GM23338 (cell line): ENCODE results near the gene LMX1B. TPM values are rescaled to one million over a fixed set of nuclear protein-coding genes. Genes with fewer than 3 reads are reported as not detected.

Source experiments
- ATAC-seq: fragments of 200-7000 bp; cut with Tn5 transposase; 3 replicates; pipeline ENCODE4 v1.9.1; 2020
- DNase-seq: peaks from one replicate; pipeline ENCODE4 v3.0.0-alpha.2; 2015; ENCODE audit warnings: low spot score
- H2AFZ ChIP-seq: fragments of 200-600 bp; sonication (generic); 2 replicates; pipeline ENCODE4 v1.8.0; 2016; ENCODE audit warnings: antibody characterized with exemption, mild to moderate bottlenecking, moderate library complexity
- H3F3A ChIP-seq: fragments of 200-600 bp; sonication (generic); replicated peaks from 2 replicates; pipeline ENCODE4 v1.8.0; 2017; ENCODE audit warnings: antibody characterized with exemption, mixed run types, low read depth
- H3K27ac ChIP-seq: fragments of 200-600 bp; sonication (generic); 2 replicates; pipeline ENCODE4 v1.6.1; 2016; ENCODE audit warnings: low read depth
- H3K27me3 ChIP-seq: fragments of 200-600 bp; sonication (generic); 2 replicates; pipeline ENCODE4 v1.8.0; 2016; ENCODE audit warnings: mild to moderate bottlenecking, mixed run types, moderate library complexity; ENCODE audit not compliant: insufficient read depth
- H3K36me3 ChIP-seq: fragments of 200-600 bp; sonication (generic); 2 replicates; pipeline ENCODE4 v1.8.0; 2016; ENCODE audit warnings: mild to moderate bottlenecking; ENCODE audit not compliant: insufficient read depth
- H3K4me1 ChIP-seq: fragments of 200-600 bp; sonication (generic); 2 replicates; pipeline ENCODE4 v1.8.0; 2016; ENCODE audit warnings: mild to moderate bottlenecking, moderate library complexity; ENCODE audit not compliant: insufficient read depth
- H3K4me2 ChIP-seq: fragments of 200-600 bp; sonication (generic); 2 replicates; pipeline ENCODE4 v1.7.1; 2017; ENCODE audit warnings: mixed run types
- H3K4me3 ChIP-seq: fragments of 200-600 bp; sonication (generic); 2 replicates; pipeline ENCODE4 v1.6.1; 2016; ENCODE audit warnings: mixed run types
- H3K79me2 ChIP-seq: fragments of 200-600 bp; sonication (generic); replicated peaks from 2 replicates; pipeline ENCODE4 v1.8.0; 2017; ENCODE audit warnings: mild to moderate bottlenecking; ENCODE audit not compliant: insufficient read depth
- H3K9me2 ChIP-seq: fragments of 200-600 bp; sonication (generic); 2 replicates; pipeline ENCODE4 v1.8.0; 2017; ENCODE audit not compliant: insufficient read depth
- H4K20me1 ChIP-seq: fragments of 200-600 bp; sonication (generic); replicated peaks from 2 replicates; pipeline ENCODE4 v1.8.0; 2017; ENCODE audit warnings: mild to moderate bottlenecking; ENCODE audit not compliant: insufficient read depth
- H3K27ac Mint-ChIP-seq: 2 replicates; pipeline ENCODE4 v1.8.0; 2020; ENCODE audit warnings: inconsistent platforms, mild to moderate bottlenecking, moderate library complexity, mixed read lengths
- H3K27me3 Mint-ChIP-seq: 3 replicates; pipeline ENCODE4 v1.8.0; 2022; ENCODE audit warnings: low read depth, mild to moderate bottlenecking, moderate library complexity, mixed read lengths, inconsistent platforms; ENCODE audit not compliant: insufficient read depth, poor library complexity
- H3K36me3 Mint-ChIP-seq: 3 replicates; pipeline ENCODE4 v1.8.0; 2021; ENCODE audit warnings: low read depth, mild to moderate bottlenecking, inconsistent platforms, moderate library complexity, mixed read lengths
- H3K4me1 Mint-ChIP-seq: 3 replicates; pipeline ENCODE4 v1.8.0; 2020; ENCODE audit warnings: mild to moderate bottlenecking, inconsistent platforms, mixed read lengths
- H3K4me3 Mint-ChIP-seq: 3 replicates; pipeline ENCODE4 v1.8.0; 2021; ENCODE audit warnings: moderate library complexity, mild to moderate bottlenecking, inconsistent platforms, mixed read lengths
- H3K9me3 Mint-ChIP-seq: 3 replicates; pipeline ENCODE4 v1.8.0; 2020; ENCODE audit warnings: moderate library complexity, mild to moderate bottlenecking, inconsistent platforms, mixed read lengths
- CREB1 ChIP-seq: fragments of 250-450 bp; sonication (Bioruptor Pico); IDR thresholded peaks from 2 replicates; pipeline ENCODE4 v1.5.0; 2020; ENCODE audit warnings: low read depth, mild to moderate bottlenecking, moderate library complexity
- EZH2 ChIP-seq: fragments of 200-600 bp; sonication (generic); IDR thresholded peaks from one replicate; pipeline ENCODE4 v1.8.0; 2017; ENCODE audit warnings: antibody characterized with exemption, mild to moderate bottlenecking, low read depth; ENCODE audit not compliant: unreplicated experiment
- JUNB ChIP-seq: IDR thresholded peaks from one replicate; pipeline ENCODE4 v1.6.1; 2016; ENCODE audit warnings: antibody characterized with exemption; ENCODE audit not compliant: unreplicated experiment
- NANOG ChIP-seq: IDR thresholded peaks from 2 replicates; pipeline ENCODE4 v1.6.1; 2016; ENCODE audit warnings: antibody characterized with exemption, borderline replicate concordance
- POLR2AphosphoS5 ChIP-seq: IDR thresholded peaks from 2 replicates; pipeline ENCODE4 v1.6.1; 2016; ENCODE audit warnings: antibody characterized with exemption, low read depth
- REST ChIP-seq: IDR thresholded peaks from one replicate; pipeline ENCODE4 v1.6.1; 2018; ENCODE audit warnings: antibody characterized with exemption; ENCODE audit not compliant: unreplicated experiment
- ZNF114 ChIP-seq: fragments of 250-450 bp; sonication (Bioruptor Pico); IDR thresholded peaks from 2 replicates; pipeline ENCODE4 v1.5.0; 2020; ENCODE audit warnings: mild to moderate bottlenecking, moderate library complexity
- ZNF331 ChIP-seq: fragments of 250-450 bp; sonication (Bioruptor Pico); IDR thresholded peaks from 2 replicates; pipeline ENCODE4 v1.5.0; 2020; ENCODE audit warnings: low read depth, mild to moderate bottlenecking, moderate library complexity
- ZNF462 ChIP-seq: fragments of 250-450 bp; sonication (Bioruptor Pico); IDR thresholded peaks from 2 replicates; pipeline ENCODE4 v1.5.0; 2020; ENCODE audit warnings: mild to moderate bottlenecking, moderate library complexity
- polyA plus RNA-seq: library from polyadenylated mRNA; unstranded; fragments of >200 nt; fragmentation: Nextera tagmentation; extraction: Ambion mirVana; gene quantifications from 2 replicates; pipeline ENCODE4 v1.2.1, GENCODE V29; 2016
- total RNA-seq: library from RNA; depleted of rRNA; stranded (reverse); fragments of >200 nt; shearing (Covaris generic); gene quantifications from 2 replicates; pipeline ENCODE4 v1.2.3, GENCODE V29; 2014
- TF ChIP-seq, protein P1 (sequence below), 2 experiments: fragments of 200-600 bp in 1 of 2; sonication (generic) in 1 of 2; conservative IDR thresholded peaks; 2 replicates each; pipeline versions ENCODE4 v1.5.1 to v1.6.1; 2016 to 2017; ENCODE audit warnings: antibody characterized with exemption in 2 of 2, low read depth in 2 of 2, mild to moderate bottlenecking in 2 of 2, moderate library complexity in 1 of 2

The LMX1B gene
- total and polyA plus RNA-seq, 2 experiments from 2014 or later: 0.08 to 0.21 TPM

- Histone ChIP-seq H3F3A (no peaks in the 10 kb centered on the region; the same call in 1 of the 2 replicates), H3K27me3 (peaks cover 73% of the 10 kb centered on the region), H3K36me3 (no peaks in the 10 kb centered on the region), H4K20me1 (no peaks in the 10 kb centered on the region), H3K4me3 (peak overlapping the region; percentile 39), H3K9me2 (no peaks in the 10 kb centered on the region), H3K4me2 (peak overlapping the region; percentile 79), H3K4me1 (peaks cover 76% of the 10 kb centered on the region), H3K79me2 (no peaks in the 10 kb centered on the region), H3K27ac (no peak overlapping the region), H2AFZ (no peak overlapping the region)
- peaks cover 48% of the 10 kb centered on the region for H3K4me1 Mint-ChIP-seq
- DNase-seq (peak; percentile 45), ATAC-seq (peak; percentile 7; the same call in 2 of the 3 replicates)
- no peak for TF ChIP-seq POLR2AphosphoS5
- TF ChIP-seq JUNB: no peak
- TF ChIP-seq NANOG: no peak
- TF ChIP-seq ZNF114 (CRISPR knock-in tag): no peak
- no peak for TF ChIP-seq REST
- no peak overlapping the region for H3K27ac Mint-ChIP-seq
- peaks cover 74% of the 10 kb centered on the region for H3K27me3 Mint-ChIP-seq
- H3K36me3 Mint-ChIP-seq: no peaks in the 10 kb centered on the region; the same call in 2 of the 3 replicates
- no peaks in the 10 kb centered on the region; the same call in 2 of the 3 replicates for H3K9me3 Mint-ChIP-seq
- peak overlapping the region; percentile 46 for H3K4me3 Mint-ChIP-seq
Measured at GRCh38 chr9:126675147-126675467, 61.4 kb downstream of the LMX1B start.

DNA sequence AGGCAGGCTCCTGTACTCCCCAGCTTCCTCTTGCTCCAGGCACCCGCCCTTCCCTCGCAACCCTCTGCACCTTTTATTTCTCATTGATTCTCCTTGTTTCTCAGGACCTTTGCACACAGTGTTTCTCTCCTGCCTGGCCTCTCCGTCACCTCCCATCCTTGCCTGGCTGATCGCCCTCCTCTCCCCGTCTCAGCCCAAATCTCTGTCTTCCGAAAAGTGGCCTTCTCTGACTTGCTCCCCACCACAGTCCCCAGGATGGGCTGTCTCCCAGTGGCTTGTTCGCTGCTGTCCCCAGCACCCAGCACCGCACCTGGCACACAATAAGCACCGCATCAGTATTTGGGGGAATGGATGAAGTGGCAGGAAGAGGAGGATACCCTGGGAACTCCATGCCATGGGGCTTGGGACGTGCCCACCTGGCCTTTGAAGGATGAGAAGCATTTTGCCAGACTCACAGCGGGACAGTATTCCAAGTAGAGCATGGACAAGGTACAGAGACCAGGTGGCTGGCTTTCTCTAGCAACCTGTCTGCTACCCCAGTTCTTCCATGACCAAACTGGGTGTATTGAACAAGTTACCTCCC, 62.5 kb downstream of the LMX1B start:
- Histone ChIP-seq H3K27ac (no peak overlapping the region), H2AFZ (no peak overlapping the region), H3K36me3 (no peaks in the 10 kb centered on the region), H4K20me1 (no peaks in the 10 kb centered on the region), H3K27me3 (peaks cover 84% of the 10 kb centered on the region), H3K79me2 (no peaks in the 10 kb centered on the region), H3K4me1 (peaks cover 70% of the 10 kb centered on the region), H3K4me3 (peak overlapping the region; percentile 42), H3F3A (no peaks in the 10 kb centered on the region; the same call in 1 of the 2 replicates), H3K9me2 (no peaks in the 10 kb centered on the region), H3K4me2 (peak overlapping the region; percentile 72)
- peaks cover 80% of the 10 kb centered on the region for H3K27me3 Mint-ChIP-seq
- no peak for DNase-seq
- TF ChIP-seq ZNF331 (no peak), EZH2 (peak; percentile 26), CREB1 (no peak), NANOG (no peak), ZNF462 (CRISPR knock-in tag) (no peak), POLR2AphosphoS5 (no peak)
- TF ChIP-seq, protein P1, sequence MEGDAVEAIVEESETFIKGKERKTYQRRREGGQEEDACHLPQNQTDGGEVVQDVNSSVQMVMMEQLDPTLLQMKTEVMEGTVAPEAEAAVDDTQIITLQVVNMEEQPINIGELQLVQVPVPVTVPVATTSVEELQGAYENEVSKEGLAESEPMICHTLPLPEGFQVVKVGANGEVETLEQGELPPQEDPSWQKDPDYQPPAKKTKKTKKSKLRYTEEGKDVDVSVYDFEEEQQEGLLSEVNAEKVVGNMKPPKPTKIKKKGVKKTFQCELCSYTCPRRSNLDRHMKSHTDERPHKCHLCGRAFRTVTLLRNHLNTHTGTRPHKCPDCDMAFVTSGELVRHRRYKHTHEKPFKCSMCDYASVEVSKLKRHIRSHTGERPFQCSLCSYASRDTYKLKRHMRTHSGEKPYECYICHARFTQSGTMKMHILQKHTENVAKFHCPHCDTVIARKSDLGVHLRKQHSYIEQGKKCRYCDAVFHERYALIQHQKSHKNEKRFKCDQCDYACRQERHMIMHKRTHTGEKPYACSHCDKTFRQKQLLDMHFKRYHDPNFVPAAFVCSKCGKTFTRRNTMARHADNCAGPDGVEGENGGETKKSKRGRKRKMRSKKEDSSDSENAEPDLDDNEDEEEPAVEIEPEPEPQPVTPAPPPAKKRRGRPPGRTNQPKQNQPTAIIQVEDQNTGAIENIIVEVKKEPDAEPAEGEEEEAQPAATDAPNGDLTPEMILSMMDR (conservative IDR thresholded peaks at IDR 0.05; ENCODE audit: low read depth in 2 of 2): no peak
- no peaks in the 10 kb centered on the region; the same call in 2 of the 3 replicates for H3K36me3 Mint-ChIP-seq
- ATAC-seq: peak; percentile 1
- H3K9me3 Mint-ChIP-seq: no peaks in the 10 kb centered on the region; the same call in 2 of the 3 replicates
- H3K4me1 Mint-ChIP-seq: peaks cover 50% of the 10 kb centered on the region
- no peak overlapping the region for H3K27ac Mint-ChIP-seq
- peak overlapping the region; percentile 55 for H3K4me3 Mint-ChIP-seq
